ENCODE data around the gene KDM2A.
"Not testable (repeated sequence)": the region's sequence is repeated elsewhere in the genome, so short reads cannot be mapped to it uniquely, and the experiment has no call there.

KDM2A gene

GRCh38 chr11:67230406-67230805, 111.3 kb downstream of the KDM2A start:
- Histone ChIP-seq H3K9ac (no peak overlapping the region), H3K4me1 (peaks cover 5% of the 10 kb centered on the region; the same call in 1 of the 2 replicates), H3K27me3 (no peaks in the 10 kb centered on the region), H3K4me3 (no peak overlapping the region), H3K4me2 (no peak overlapping the region), H3K9me3 (no peaks in the 10 kb centered on the region), H3K36me3 (peaks cover 99% of the 10 kb centered on the region), H3K27ac (no peak overlapping the region), H4K20me1 (peaks cover 16% of the 10 kb centered on the region; the same call in 1 of the 2 replicates)
- no peak for TF ChIP-seq Cebpa-rat (IDR thresholded peaks at IDR 0.05)

GRCh38 chr11:67230886-67231285, 111.8 kb downstream of the KDM2A start:
- Histone ChIP-seq H4K20me1 (peaks cover 21% of the 10 kb centered on the region; the same call in 1 of the 2 replicates), H3K4me2 (no peak overlapping the region), H3K4me1 (peaks cover 5% of the 10 kb centered on the region; the same call in 1 of the 2 replicates), H3K9me3 (no peaks in the 10 kb centered on the region), H3K27me3 (no peaks in the 10 kb centered on the region), H3K9ac (no peak overlapping the region), H3K27ac (no peak overlapping the region), H3K36me3 (peaks cover 99% of the 10 kb centered on the region), H3K4me3 (no peak overlapping the region)
- TF ChIP-seq Cebpa-rat (IDR thresholded peaks at IDR 0.05), result no peak

- Histone ChIP-seq H3K4me3 (no peak overlapping the region), H3K9me3 (no peaks in the 10 kb centered on the region), H3K9ac (no peak overlapping the region), H3K27me3 (no peaks in the 10 kb centered on the region), H4K20me1 (peaks cover 49% of the 10 kb centered on the region), H3K36me3 (peaks cover 87% of the 10 kb centered on the region), H3K27ac (no peak overlapping the region), H3K4me2 (peak overlapping the region; percentile 13; the same call in 1 of the 2 replicates), H3K4me1 (peaks cover 17% of the 10 kb centered on the region)
- no peak for TF ChIP-seq Cebpa-rat (IDR thresholded peaks at IDR 0.05)
Observed at GRCh38 chr11:67233584-67234190, 114.6 kb downstream of the KDM2A start.

- not testable (repeated sequence) for H3K27ac ChIP-seq, H3K4me2 ChIP-seq, H3K27me3 ChIP-seq, H3K9me3 ChIP-seq, H3K4me3 ChIP-seq, H3K9ac ChIP-seq
- H3K4me1 ChIP-seq, result peaks cover 26% of the 10 kb centered on the region
- H4K20me1 ChIP-seq, result peaks cover 58% of the 10 kb centered on the region
- H3K36me3 ChIP-seq, result peaks cover 78% of the 10 kb centered on the region
Observed at GRCh38 chr11:67234571-67234970, 115.5 kb downstream of the KDM2A start.

GRCh38 chr11:67237574-67237973, 118.5 kb downstream of the KDM2A start:
- H3K4me2 ChIP-seq, result no peak overlapping the region
- H4K20me1 ChIP-seq, result peaks cover 78% of the 10 kb centered on the region
- H3K27me3 ChIP-seq, result no peaks in the 10 kb centered on the region
- H3K36me3 ChIP-seq, result peaks cover 54% of the 10 kb centered on the region
- H3K9ac ChIP-seq, result no peak overlapping the region
- peaks cover 42% of the 10 kb centered on the region for H3K4me1 ChIP-seq
- no peaks in the 10 kb centered on the region for H3K9me3 ChIP-seq
- H3K4me3 ChIP-seq, result no peak overlapping the region
- no peak for TF ChIP-seq Cebpa-rat (IDR thresholded peaks at IDR 0.05)
- H3K27ac ChIP-seq, result no peak overlapping the region

GRCh38 chr11:67238894-67239782, 120.1 kb downstream of the KDM2A start:
- H4K20me1 ChIP-seq, result peaks cover 87% of the 10 kb centered on the region
- peaks cover 42% of the 10 kb centered on the region for H3K4me1 ChIP-seq
- peak overlapping the region; percentile 96 for H3K4me2 ChIP-seq
- peaks cover 54% of the 10 kb centered on the region for H3K36me3 ChIP-seq
- no peaks in the 10 kb centered on the region for H3K9me3 ChIP-seq
- peak overlapping the region; percentile 75; the same call in 1 of the 2 replicates for H3K4me3 ChIP-seq
- H3K27ac ChIP-seq, result no peak overlapping the region; the same call in 1 of the 2 replicates
- no peak for TF ChIP-seq Cebpa-rat (IDR thresholded peaks at IDR 0.05)
- peak overlapping the region; percentile 60; the same call in 1 of the 2 replicates for H3K9ac ChIP-seq
- no peaks in the 10 kb centered on the region for H3K27me3 ChIP-seq

GRCh38 chr11:67239783-67240575, 120.9 kb downstream of the KDM2A start:
- peak overlapping the region; percentile 94 for H3K27ac ChIP-seq
- peaks cover 54% of the 10 kb centered on the region for H3K36me3 ChIP-seq
- H3K27me3 ChIP-seq, result no peaks in the 10 kb centered on the region
- peak overlapping the region; percentile 75 for H3K4me3 ChIP-seq
- peaks cover 89% of the 10 kb centered on the region for H4K20me1 ChIP-seq
- peaks cover 42% of the 10 kb centered on the region for H3K4me1 ChIP-seq
- no peak for TF ChIP-seq Cebpa-rat (IDR thresholded peaks at IDR 0.05)
- no peaks in the 10 kb centered on the region for H3K9me3 ChIP-seq
- peak overlapping the region; percentile 96 for H3K9ac ChIP-seq
- H3K4me2 ChIP-seq, result peak overlapping the region; percentile 96

GRCh38 chr11:67240576-67241389, 121.7 kb downstream of the KDM2A start:
- peak overlapping the region; percentile 96 for H3K9ac ChIP-seq
- H3K4me3 ChIP-seq, result peak overlapping the region; percentile 75
- H3K4me2 ChIP-seq, result peak overlapping the region; percentile 94
- peak overlapping the region; percentile 94 for H3K27ac ChIP-seq
- no peaks in the 10 kb centered on the region for H3K27me3 ChIP-seq
- TF ChIP-seq Cebpa-rat (IDR thresholded peaks at IDR 0.05), result no peak
- peaks cover 56% of the 10 kb centered on the region for H3K36me3 ChIP-seq
- no peaks in the 10 kb centered on the region for H3K9me3 ChIP-seq
- peaks cover 90% of the 10 kb centered on the region for H4K20me1 ChIP-seq
- H3K4me1 ChIP-seq, result peaks cover 42% of the 10 kb centered on the region

GRCh38 chr11:67242548-67242947, 123.5 kb downstream of the KDM2A start:
- Histone ChIP-seq H3K4me3 (peak overlapping the region; percentile 75; the same call in 1 of the 2 replicates), H4K20me1 (peaks cover 86% of the 10 kb centered on the region), H3K27me3 (no peaks in the 10 kb centered on the region), H3K9me3 (no peaks in the 10 kb centered on the region), H3K4me1 (peaks cover 39% of the 10 kb centered on the region), H3K4me2 (peak overlapping the region; percentile 94), H3K9ac (peak overlapping the region; percentile 96; the same call in 1 of the 2 replicates), H3K27ac (no peak overlapping the region), H3K36me3 (peaks cover 56% of the 10 kb centered on the region)
- no peak for TF ChIP-seq Cebpa-rat (IDR thresholded peaks at IDR 0.05)
